IMR-90 (cell line): ENCODE data around the gene ATP5F1D. TPM values are rescaled to one million over a fixed set of nuclear protein-coding genes. Genes with fewer than 3 reads are reported as not detected.

Experiments used
- ATAC-seq: fragments of 200-7000 bp; cut with Tn5 transposase; 2 replicates; pipeline ENCODE4 v1.9.1; 2020; ENCODE audit warnings: low read depth, mild to moderate bottlenecking, moderate library complexity
- BruUV-seq: library from RNA; stranded (reverse); fragments of 400-500 nt; replicated peaks from 2 replicates; lab custom pipeline; 2021; lab: Mats Ljungman, UMichigan
- CTCF ChIA-PET: fragments of 300-600 bp; formaldehyde crosslinking; extraction: SDS; loops from one replicate; lab custom pipeline; 2021; ENCODE audit warnings: antibody characterized with exemption; lab: Yijun Ruan, JAX
- POLR2A ChIA-PET: fragments of 300-600 bp; sonication (Branson Sonifier 250); formaldehyde crosslinking; loops from one replicate; lab custom pipeline; 2022; ENCODE audit warnings: antibody characterized with exemption; ENCODE audit not compliant: unreplicated experiment; lab: Charles Lee
- DNase-seq: peaks from one replicate; pipeline ENCODE4 v3.0.0; 2013
- H2AFZ ChIP-seq: replicated peaks from 2 replicates; pipeline ENCODE3; 2013; ENCODE audit warnings: low read length, mild to moderate bottlenecking; ENCODE audit not compliant: poor library complexity
- H2AK5ac ChIP-seq: 2 replicates; pipeline ENCODE4 v1.6.1; 2013; ENCODE audit warnings: low read depth, low read length, inconsistent platforms
- H2AK9ac ChIP-seq: replicated peaks from 2 replicates; pipeline ENCODE3; 2013; ENCODE audit warnings: mild to moderate bottlenecking, low read depth, low read length, moderate library complexity; ENCODE audit not compliant: poor library complexity
- H2BK120ac ChIP-seq: 2 replicates; pipeline ENCODE4 v1.6.1; 2013; ENCODE audit warnings: low read depth, low read length, inconsistent platforms
- H2BK15ac ChIP-seq: 3 replicates; pipeline ENCODE4 v1.6.1; 2013; ENCODE audit warnings: low read depth, low read length, inconsistent platforms
- H2BK20ac ChIP-seq: 2 replicates; pipeline ENCODE4 v1.6.1; 2013; ENCODE audit warnings: low read depth, mild to moderate bottlenecking, inconsistent platforms, low read length, moderate library complexity
- H2BK5ac ChIP-seq: 2 replicates; pipeline ENCODE4 v1.6.1; 2013; ENCODE audit warnings: mild to moderate bottlenecking, low read depth, low read length, inconsistent platforms; ENCODE audit not compliant: poor library complexity, severe bottlenecking
- H3K14ac ChIP-seq: replicated peaks from 2 replicates; pipeline ENCODE4 v1.6.1; 2013; ENCODE audit warnings: low read depth, low read length, inconsistent platforms
- H3K18ac ChIP-seq: 2 replicates; pipeline ENCODE4 v1.6.1; 2013; ENCODE audit warnings: low read depth, low read length, control low read depth
- H3K23ac ChIP-seq: 2 replicates; pipeline ENCODE4 v1.6.1; 2013; ENCODE audit warnings: low read depth, low read length, inconsistent platforms
- H3K27ac ChIP-seq: 2 replicates; pipeline ENCODE4 v1.5.1; 2013; ENCODE audit warnings: mild to moderate bottlenecking, control low read depth, low read length; ENCODE audit not compliant: insufficient read depth
- H3K27me3 ChIP-seq: 2 replicates; pipeline ENCODE4 v1.6.1; 2013; ENCODE audit warnings: low read length; ENCODE audit not compliant: control insufficient read depth, insufficient read depth
- H3K36me3 ChIP-seq: 2 replicates; pipeline ENCODE4 v1.6.1; 2013; ENCODE audit warnings: low read length, mixed read lengths; ENCODE audit not compliant: control insufficient read depth, insufficient read depth
- H3K4ac ChIP-seq: 2 replicates; pipeline ENCODE4 v1.6.1; 2013; ENCODE audit warnings: low read depth, low read length, inconsistent platforms
- H3K4me1 ChIP-seq: 2 replicates; pipeline ENCODE4 v1.6.1; 2013; ENCODE audit warnings: low read length, mixed read lengths; ENCODE audit not compliant: control insufficient read depth, insufficient read depth
- H3K4me2 ChIP-seq: 2 replicates; pipeline ENCODE4 v1.6.1; 2013; ENCODE audit warnings: low read depth, mild to moderate bottlenecking, control low read depth, low read length, moderate library complexity
- H3K4me3 ChIP-seq: 2 replicates; pipeline ENCODE4 v1.5.1; 2013; ENCODE audit warnings: low read depth, mild to moderate bottlenecking, control low read depth, low read length, moderate library complexity; ENCODE audit not compliant: insufficient read depth
- H3K56ac ChIP-seq: 2 replicates; pipeline ENCODE4 v1.6.1; 2013; ENCODE audit warnings: low read length, inconsistent platforms; ENCODE audit not compliant: insufficient read depth; ENCODE audit errors: extremely low read depth
- H3K79me1 ChIP-seq, 2 experiments: 2 replicates each; pipeline ENCODE4 v1.6.1; 2013; ENCODE audit warnings: low read length in 2 of 2, inconsistent platforms in 1 of 2, low read depth in 1 of 2
- H3K9ac ChIP-seq: 2 replicates; pipeline ENCODE4 v1.6.1; 2013; ENCODE audit warnings: low read depth, low read length, control low read depth
- H3K9me1 ChIP-seq: 2 replicates; pipeline ENCODE4 v1.6.1; 2013; ENCODE audit warnings: low read length, inconsistent platforms; ENCODE audit not compliant: insufficient read depth
- H3K9me3 ChIP-seq: 2 replicates; pipeline ENCODE4 v1.6.1; 2013; ENCODE audit warnings: low read length; ENCODE audit not compliant: control insufficient read depth, insufficient read depth
- H4K20me1 ChIP-seq: 2 replicates; pipeline ENCODE4 v1.6.1; 2013; ENCODE audit warnings: low read length, inconsistent platforms; ENCODE audit not compliant: insufficient read depth
- H4K5ac ChIP-seq: 2 replicates; pipeline ENCODE4 v1.6.1; 2013; ENCODE audit warnings: mild to moderate bottlenecking, low read depth, low read length, control low read depth
- H4K8ac ChIP-seq, 2 experiments: 2 replicates each; pipeline ENCODE4 v1.6.1; 2013; ENCODE audit warnings: low read depth in 2 of 2, low read length in 2 of 2, control low read depth in 1 of 2, inconsistent platforms in 1 of 2
- H4K91ac ChIP-seq: 2 replicates; pipeline ENCODE4 v1.6.1; 2013; ENCODE audit warnings: low read depth, low read length, inconsistent platforms; ENCODE audit not compliant: insufficient read depth
- CEBPB ChIP-seq: IDR thresholded peaks from 2 replicates; pipeline ENCODE4 v1.6.1; 2012; ENCODE audit warnings: low read depth, low read length, improper control_type of control experiment
- MAZ ChIP-seq: IDR thresholded peaks from 2 replicates; pipeline ENCODE4 v1.6.1; 2012; ENCODE audit warnings: low read depth, mild to moderate bottlenecking, low read length, improper control_type of control experiment, moderate library complexity, borderline replicate concordance
- POLR2A ChIP-seq: IDR thresholded peaks from 2 replicates; pipeline ENCODE4 v1.6.1; 2012; ENCODE audit warnings: mild to moderate bottlenecking, low read depth, low read length
- RAD21 ChIP-seq: IDR thresholded peaks from 2 replicates; pipeline ENCODE4 v1.6.1; 2012; ENCODE audit warnings: low read length, improper control_type of control experiment
- RCOR1 ChIP-seq: IDR thresholded peaks from 2 replicates; pipeline ENCODE4 v1.6.1; 2012; ENCODE audit warnings: mild to moderate bottlenecking, low read length, improper control_type of control experiment; ENCODE audit not compliant: insufficient replicate concordance
- RFX5 ChIP-seq: IDR thresholded peaks from 2 replicates; pipeline ENCODE4 v1.8.0; 2012; ENCODE audit warnings: low read depth, mild to moderate bottlenecking, low read length, moderate library complexity
- SMC3 ChIP-seq: fragments of 150-350 bp; IDR thresholded peaks from 2 replicates; pipeline ENCODE4 v1.6.1; 2016; ENCODE audit warnings: low read depth, mild to moderate bottlenecking, antibody characterized with exemption, low read length, moderate library complexity
- WGBS, 2 experiments: methylation state at CpG; one replicate each; pipeline versions ENCODE4 v1.1.5 to v1.1.7; 2013; ENCODE audit warnings: missing lambda C conversion rate in 2 of 2; ENCODE audit not compliant: insufficient read length in 1 of 2; ENCODE audit errors: extremely low coverage in 2 of 2; 5-methylcytosine and 5-hydroxymethylcytosine counted together
- dilution Hi-C: fragments of 300-500 bp; cut with HindIII; formaldehyde crosslinking; loops from one replicate; pipeline ENCODE4 v1.14.3; 2018; ENCODE audit warnings: low sequenced_read_pairs; ENCODE audit not compliant: unreplicated experiment
- in situ Hi-C: fragments of 300-500 bp; cut with MboI; formaldehyde crosslinking; loops from 3 replicates; pipeline ENCODE4 v1.14.3; 2019; ENCODE audit warnings: low sequenced_read_pairs, inconsistent platforms, mixed read lengths
- intact Hi-C: fragments of 100-400 bp; cut with micrococcal nuclease; formaldehyde crosslinking; loops from 2 replicates; pipeline ENCODE4 v1.10.0; 2022
- polyA plus RNA-seq, 3 experiments: library from polyadenylated mRNA; depleted of rRNA; stranded (reverse); fragments of >200 nt; gene quantifications; 2 replicates each; pipeline ENCODE4 v1.2.3, GENCODE V29; 2012; ENCODE audit warnings: low replicate concordance in 1 of 3
- total RNA-seq: library from RNA; depleted of rRNA; stranded (reverse); fragments of >200 nt; gene quantifications from 2 replicates; pipeline ENCODE4 v1.2.3, GENCODE V29; 2012
- TF ChIP-seq, protein P1 (sequence below): fragments of 150-350 bp; IDR thresholded peaks from 2 replicates; pipeline ENCODE4 v1.6.1; 2017; ENCODE audit warnings: mild to moderate bottlenecking, antibody characterized with exemption, low read length, low read depth

ATP5F1D gene
- total and polyA plus RNA-seq, 2 of the 4 experiments (the other 2 are of a cell fraction), result 7.3 to 140 TPM

GRCh38 chr19:1254530-1255185 is 13.1 kb downstream of the ATP5F1D start:
- ChIA-PET POLR2A (interaction anchor here (1.6 kb wide), 1 partner anchor 12 kb away, joined by 24 read pairs; no protein-coding TSS in a partner anchor), CTCF (interaction anchor here (1.6 to 2.0 kb wide), 2 partner anchors 10 to 12 kb away, joined by 5 to 7 read pairs; no protein-coding TSS in a partner anchor)
- H3K36me3 ChIP-seq, result peaks cover 73% of the 10 kb centered on the region
- H2BK20ac ChIP-seq, result 0 out of 2 replicates have a peak overlapping the region, but pooled peaks have one; percentile 20
- H3K79me1 ChIP-seq, result peaks cover 0 to 46% of the 10 kb centered on the region in 2 experiments; a peak in 2 of 4 replicates
- H3K14ac ChIP-seq, result peak overlapping the region; percentile 85; the same call in 1 of the 2 replicates
- TF ChIP-seq, protein P1, sequence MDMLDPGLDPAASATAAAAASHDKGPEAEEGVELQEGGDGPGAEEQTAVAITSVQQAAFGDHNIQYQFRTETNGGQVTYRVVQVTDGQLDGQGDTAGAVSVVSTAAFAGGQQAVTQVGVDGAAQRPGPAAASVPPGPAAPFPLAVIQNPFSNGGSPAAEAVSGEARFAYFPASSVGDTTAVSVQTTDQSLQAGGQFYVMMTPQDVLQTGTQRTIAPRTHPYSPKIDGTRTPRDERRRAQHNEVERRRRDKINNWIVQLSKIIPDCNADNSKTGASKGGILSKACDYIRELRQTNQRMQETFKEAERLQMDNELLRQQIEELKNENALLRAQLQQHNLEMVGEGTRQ, result no peak
- TF ChIP-seq RAD21, result no peak
- TF ChIP-seq RFX5, result no peak
- no peak for TF ChIP-seq POLR2A
- no peak for TF ChIP-seq SMC3
- TF ChIP-seq CEBPB, result no peak
- no peak for TF ChIP-seq RCOR1
- no peak for TF ChIP-seq MAZ
- peak overlapping the region; percentile 82 for H4K91ac ChIP-seq
- DNase-seq (no peak), ATAC-seq (no peak)
- H3K9me1 ChIP-seq, result no peaks in the 10 kb centered on the region
- BruUV-seq, result no TSS peak
- peak overlapping the region; percentile 47 for H2AK5ac ChIP-seq
- peak overlapping the region; percentile 46 for H2AFZ ChIP-seq
- H4K20me1 ChIP-seq, result peaks cover 94% of the 10 kb centered on the region
- peak overlapping the region; percentile 63 to 72; a peak in 3 of 4 replicates for H4K8ac ChIP-seq
- H2BK15ac ChIP-seq, result peak overlapping the region; percentile 11; the same call in 1 of the 3 replicates
- H3K27me3 ChIP-seq, result no peaks in the 10 kb centered on the region
- WGBS, 2 experiments, result 90% methylated on average over 20 of the region's 20 CpGs; no CpG with 5 or more reads in 1 of the 2 experiments
- H3K18ac ChIP-seq, result peak overlapping the region; percentile 65; the same call in 1 of the 2 replicates
- H3K23ac ChIP-seq, result peak overlapping the region; percentile 66
- H2BK120ac ChIP-seq, result peak overlapping the region; percentile 64
- peak overlapping the region; percentile 39; the same call in 1 of the 2 replicates for H3K56ac ChIP-seq
- H3K9me3 ChIP-seq, result no peaks in the 10 kb centered on the region
- H3K4ac ChIP-seq, result peak overlapping the region; percentile 84
- H2AK9ac ChIP-seq, result peak overlapping the region; percentile 99
- peak overlapping the region; percentile 99 for H3K27ac ChIP-seq
- peak overlapping the region; percentile 27 for H4K5ac ChIP-seq
- dilution Hi-C loops, result no loop called here
- no peak overlapping the region for H3K4me3 ChIP-seq
- H2BK5ac ChIP-seq, result peak overlapping the region; percentile 99
- intact Hi-C loops, result no loop called here
- H3K9ac ChIP-seq, result peak overlapping the region; percentile 38; the same call in 1 of the 2 replicates
- in situ Hi-C loops, result no loop called here
- peaks cover 35% of the 10 kb centered on the region for H3K4me1 ChIP-seq
- H3K4me2 ChIP-seq, result peak overlapping the region; percentile 52; the same call in 1 of the 2 replicates
